GM19324 (cell line): ENCODE data around the gene TRIM72.
"Not testable (repeated sequence)": the region's sequence is repeated elsewhere in the genome, so short reads cannot be mapped to it uniquely, and the experiment has no call there.

Source experiments
- ATAC-seq: cut with Tn5 transposase; IDR thresholded peaks from one replicate; pipeline ENCODE4 v1.9.1; 2021; ENCODE audit warnings: mild to moderate bottlenecking, moderate library complexity; ENCODE audit not compliant: unreplicated experiment, low FRiP score

The TRIM72 gene

GRCh38 chr16:31277659-31278260 lies 63.8 kb downstream of the TRIM72 start:
- ATAC-seq = no peak

GRCh38 chr16:31278853-31279252 lies 64.9 kb downstream of the TRIM72 start:
- ATAC-seq = not testable (repeated sequence)
